ENCODE data around the gene ATP10A.
A peak's percentile ranks its signal among the peaks of the same experiment; 100 is the strongest.

Gene ATP10A

GRCh38 chr15:25718597-25718996, 144.5 kb downstream of the ATP10A start:
- H3K4me3 ChIP-seq, result peak overlapping the region; percentile 62
- peaks cover 9% of the 10 kb centered on the region; the same call in 1 of the 2 replicates for H3K27me3 ChIP-seq
- H3K36me3 ChIP-seq, result peaks cover 35% of the 10 kb centered on the region
- TF ChIP-seq Cebpa-rat (IDR thresholded peaks at IDR 0.05), result no peak
- peaks cover 67% of the 10 kb centered on the region for H4K20me1 ChIP-seq
- no peak overlapping the region for H3K27ac ChIP-seq
- H3K9me3 ChIP-seq, result no peaks in the 10 kb centered on the region
- peaks cover 59% of the 10 kb centered on the region for H3K4me1 ChIP-seq
- H3K9ac ChIP-seq, result peak overlapping the region; percentile 64; the same call in 1 of the 2 replicates
- peak overlapping the region; percentile 100 for H3K4me2 ChIP-seq

- Histone ChIP-seq H3K9ac (peak overlapping the region; percentile 64), H4K20me1 (peaks cover 69% of the 10 kb centered on the region), H3K4me3 (peak overlapping the region; percentile 62), H3K9me3 (no peaks in the 10 kb centered on the region), H3K27me3 (peaks cover 9% of the 10 kb centered on the region; the same call in 1 of the 2 replicates), H3K27ac (peak overlapping the region; percentile 37; the same call in 1 of the 2 replicates), H3K36me3 (peaks cover 38% of the 10 kb centered on the region), H3K4me2 (peak overlapping the region; percentile 100), H3K4me1 (peaks cover 59% of the 10 kb centered on the region)
- TF ChIP-seq Cebpa-rat (IDR thresholded peaks at IDR 0.05), result no peak
These were observed 145.0 kb downstream of the ATP10A start for GRCh38 chr15:25718169-25718536.

GRCh38 chr15:25717457-25718168, 145.5 kb downstream of the ATP10A start:
- Histone ChIP-seq H3K36me3 (peaks cover 38% of the 10 kb centered on the region), H3K27ac (peak overlapping the region; percentile 37; the same call in 1 of the 2 replicates), H3K4me3 (peak overlapping the region; percentile 62), H3K9ac (peak overlapping the region; percentile 64), H3K9me3 (no peaks in the 10 kb centered on the region), H3K4me1 (peaks cover 59% of the 10 kb centered on the region), H3K4me2 (peak overlapping the region; percentile 100), H4K20me1 (peaks cover 74% of the 10 kb centered on the region), H3K27me3 (peaks cover 9% of the 10 kb centered on the region; the same call in 1 of the 2 replicates)
- TF ChIP-seq Cebpa-rat (IDR thresholded peaks at IDR 0.05), result no peak

GRCh38 chr15:25717127-25717456, 146.0 kb downstream of the ATP10A start:
- Histone ChIP-seq H3K9me3 (no peaks in the 10 kb centered on the region), H3K27me3 (peaks cover 9% of the 10 kb centered on the region; the same call in 1 of the 2 replicates), H3K9ac (no peak overlapping the region), H4K20me1 (peaks cover 77% of the 10 kb centered on the region), H3K4me3 (no peak overlapping the region), H3K4me2 (peak overlapping the region; percentile 100), H3K4me1 (peaks cover 59% of the 10 kb centered on the region), H3K27ac (no peak overlapping the region), H3K36me3 (peaks cover 35% of the 10 kb centered on the region)
- TF ChIP-seq Cebpa-rat (IDR thresholded peaks at IDR 0.05), result no peak

GRCh38 chr15:25716414-25717126, 146.6 kb downstream of the ATP10A start:
- peaks cover 79% of the 10 kb centered on the region for H4K20me1 ChIP-seq
- no peaks in the 10 kb centered on the region for H3K9me3 ChIP-seq
- peaks cover 9% of the 10 kb centered on the region; the same call in 1 of the 2 replicates for H3K27me3 ChIP-seq
- peaks cover 35% of the 10 kb centered on the region for H3K36me3 ChIP-seq
- no peak overlapping the region for H3K9ac ChIP-seq
- H3K4me3 ChIP-seq, result no peak overlapping the region
- peaks cover 56% of the 10 kb centered on the region for H3K4me1 ChIP-seq
- no peak for TF ChIP-seq Cebpa-rat (IDR thresholded peaks at IDR 0.05)
- H3K4me2 ChIP-seq, result peak overlapping the region; percentile 100
- no peak overlapping the region for H3K27ac ChIP-seq

- Histone ChIP-seq H3K9me3 (no peaks in the 10 kb centered on the region), H3K4me3 (no peak overlapping the region), H3K9ac (no peak overlapping the region), H3K4me1 (peaks cover 49% of the 10 kb centered on the region), H3K27me3 (peaks cover 9% of the 10 kb centered on the region; the same call in 1 of the 2 replicates), H3K4me2 (peak overlapping the region; percentile 100), H3K27ac (no peak overlapping the region), H3K36me3 (peaks cover 28% of the 10 kb centered on the region), H4K20me1 (peaks cover 77% of the 10 kb centered on the region)
- no peak for TF ChIP-seq Cebpa-rat (IDR thresholded peaks at IDR 0.05)
These were observed 147.4 kb downstream of the ATP10A start for GRCh38 chr15:25715536-25716413.

- peaks cover 24% of the 10 kb centered on the region for H3K36me3 ChIP-seq
- H3K27me3 ChIP-seq, result peaks cover 9% of the 10 kb centered on the region; the same call in 1 of the 2 replicates
- no peaks in the 10 kb centered on the region for H3K9me3 ChIP-seq
- peaks cover 80% of the 10 kb centered on the region for H4K20me1 ChIP-seq
- no peak overlapping the region for H3K9ac ChIP-seq
- no peak for TF ChIP-seq Cebpa-rat (IDR thresholded peaks at IDR 0.05)
- peaks cover 36% of the 10 kb centered on the region for H3K4me1 ChIP-seq
- no peak overlapping the region for H3K4me2 ChIP-seq
- H3K4me3 ChIP-seq, result no peak overlapping the region
- H3K27ac ChIP-seq, result no peak overlapping the region
These were observed 148.6 kb downstream of the ATP10A start for GRCh38 chr15:25714538-25714840.

GRCh38 chr15:25713736-25714537, 149.2 kb downstream of the ATP10A start:
- Histone ChIP-seq H3K9ac (no peak overlapping the region), H4K20me1 (peaks cover 79% of the 10 kb centered on the region), H3K27ac (no peak overlapping the region), H3K4me3 (no peak overlapping the region), H3K4me2 (no peak overlapping the region), H3K4me1 (peaks cover 30% of the 10 kb centered on the region), H3K36me3 (peaks cover 24% of the 10 kb centered on the region), H3K9me3 (no peaks in the 10 kb centered on the region), H3K27me3 (peaks cover 9% of the 10 kb centered on the region; the same call in 1 of the 2 replicates)
- TF ChIP-seq Cebpa-rat (IDR thresholded peaks at IDR 0.05), result 0 out of 2 replicates have a peak, but pooled peaks have one; percentile 26

- H3K36me3 ChIP-seq, result peaks cover 25% of the 10 kb centered on the region
- no peak overlapping the region for H3K27ac ChIP-seq
- H3K9me3 ChIP-seq, result no peaks in the 10 kb centered on the region
- H3K4me3 ChIP-seq, result no peak overlapping the region
- TF ChIP-seq Cebpa-rat (IDR thresholded peaks at IDR 0.05), result no peak
- H3K27me3 ChIP-seq, result 0 out of 2 replicates have a peak, but pooled peaks cover 9% of the 10 kb centered on the region
- peaks cover 69% of the 10 kb centered on the region for H4K20me1 ChIP-seq
- H3K4me2 ChIP-seq, result no peak overlapping the region
- no peak overlapping the region for H3K9ac ChIP-seq
- peaks cover 20% of the 10 kb centered on the region for H3K4me1 ChIP-seq
These were observed 150.2 kb downstream of the ATP10A start for GRCh38 chr15:25712961-25713355.
